Keratinocyte (primary cell): ENCODE results near the gene MED19. TPM values are rescaled to one million over a fixed set of nuclear protein-coding genes. Genes with fewer than 3 reads are reported as not detected.

Experiments
- DNase-seq: peaks from one replicate; pipeline ENCODE4 v3.0.0-alpha.2; 2011; ENCODE audit warnings: low read depth, missing footprints, low spot score
- FAIRE-seq: peaks from 2 replicates; lab custom pipeline; 2011; peaks lifted over from hg19 to GRCh38; lab: Jason Lieb, UNC
- H2AFZ ChIP-seq: 2 replicates; pipeline ENCODE4 v1.6.0; 2012; ENCODE audit warnings: low read length, control low read depth, inconsistent platforms; ENCODE audit not compliant: control insufficient read depth
- H3K27ac ChIP-seq: 2 replicates; pipeline ENCODE4 v1.5.1; 2011; ENCODE audit warnings: low read length; ENCODE audit not compliant: control insufficient read depth, insufficient read depth
- H3K27me3 ChIP-seq: 3 replicates; pipeline ENCODE4 v1.6.0; 2011; ENCODE audit warnings: low read length; ENCODE audit not compliant: control insufficient read depth, insufficient read depth; ENCODE audit errors: extremely low read depth
- H3K36me3 ChIP-seq, 2 experiments: 2 replicates in 1 of 2; 3 replicates in 1 of 2; pipeline ENCODE4 v1.5.1; 2011; ENCODE audit warnings: low read length in 2 of 2, mild to moderate bottlenecking in 1 of 2; ENCODE audit not compliant: control insufficient read depth in 2 of 2, insufficient read depth in 2 of 2; ENCODE audit errors: extremely low read depth in 1 of 2
- H3K4me1 ChIP-seq: 3 replicates; pipeline ENCODE4 v1.5.1; 2011; ENCODE audit warnings: low read length; ENCODE audit not compliant: control insufficient read depth, insufficient read depth; ENCODE audit errors: extremely low read depth
- H3K4me2 ChIP-seq: 3 replicates; pipeline ENCODE4 v1.6.0; 2011; ENCODE audit warnings: low read depth, low read length; ENCODE audit not compliant: control insufficient read depth, insufficient read depth; ENCODE audit errors: extremely low read depth
- H3K4me3 ChIP-seq, 3 experiments: fragments of 200-600 bp in 1 of 3; sonication (generic) in 1 of 3; 2 replicates in 2 of 3; 3 replicates in 1 of 3; pipeline ENCODE4 v1.5.1; 2011 to 2016; ENCODE audit warnings: low read length in 3 of 3, mild to moderate bottlenecking in 3 of 3, control low read depth in 2 of 3, inconsistent platforms in 1 of 3, low read depth in 1 of 3, mixed read lengths in 1 of 3, mixed run types in 1 of 3, moderate library complexity in 1 of 3; ENCODE audit not compliant: control insufficient read depth in 2 of 3, insufficient read depth in 2 of 3; ENCODE audit errors: extremely low read depth in 1 of 3
- H3K79me2 ChIP-seq: 2 replicates; pipeline ENCODE4 v1.6.0; 2012; ENCODE audit warnings: low read length; ENCODE audit not compliant: control insufficient read depth, insufficient read depth
- H3K9ac ChIP-seq: 3 replicates; pipeline ENCODE4 v1.6.0; 2011; ENCODE audit warnings: low read length; ENCODE audit not compliant: control insufficient read depth, insufficient read depth; ENCODE audit errors: extremely low read depth
- H3K9me1 ChIP-seq: 3 replicates; pipeline ENCODE4 v1.6.0; 2011; ENCODE audit warnings: low read length; ENCODE audit not compliant: control insufficient read depth, insufficient read depth; ENCODE audit errors: extremely low read depth
- H3K9me3 ChIP-seq: 2 replicates; pipeline ENCODE4 v1.5.1; 2012; ENCODE audit warnings: low read depth, low read length; ENCODE audit not compliant: control insufficient read depth
- H4K20me1 ChIP-seq: 3 replicates; pipeline ENCODE4 v1.6.0; 2011; ENCODE audit warnings: low read length; ENCODE audit not compliant: control insufficient read depth, insufficient read depth; ENCODE audit errors: extremely low read depth
- EZH2 ChIP-seq: IDR thresholded peaks from one replicate; pipeline ENCODE4 v1.6.1; 2012; ENCODE audit warnings: inconsistent platforms, mild to moderate bottlenecking, low read length, moderate library complexity
- dilution Hi-C: fragments of 300-500 bp; cut with MboI; formaldehyde crosslinking; loops from one replicate; pipeline ENCODE4 v1.7.0; 2020; ENCODE audit warnings: low sequenced_read_pairs; ENCODE audit not compliant: extremely low pct_ligation_motif_present
- polyA plus RNA-seq, 5 experiments: library from polyadenylated mRNA; depleted of rRNA in 3 of 5; stranded (reverse) in 3 of 5; stranded (forward) in 1 of 5; unstranded in 1 of 5; fragments of >200 nt; gene quantifications; 1 replicate in 1 of 5; 2 replicates in 3 of 5; 3 replicates in 1 of 5; pipeline versions ENCODE4 v1.2.1 to v1.2.3, GENCODE V29; 2011 to 2012; ENCODE audit warnings: missing spikeins in 2 of 5, low read depth in 1 of 5, low replicate concordance in 1 of 5
- TF ChIP-seq, protein P1 (sequence below), 3 experiments: IDR thresholded peaks in 1 of 3; conservative IDR thresholded peaks in 1 of 3; optimal IDR thresholded peaks in 1 of 3; 2 replicates in 2 of 3; 3 replicates in 1 of 3; pipeline versions ENCODE3 to v1.5.1; 2011; ENCODE audit warnings: low read length in 3 of 3, mild to moderate bottlenecking in 3 of 3, moderate library complexity in 2 of 3, control low read depth in 1 of 3, inconsistent platforms in 1 of 3; ENCODE audit not compliant: insufficient read depth in 2 of 3; ENCODE audit errors: extremely low read depth in 1 of 3

Gene MED19
- polyA plus RNA-seq, 1 donor (not counting 4 experiments of a cell fraction or from before 2014, with no cell fraction given): 19.3 TPM

DNA sequence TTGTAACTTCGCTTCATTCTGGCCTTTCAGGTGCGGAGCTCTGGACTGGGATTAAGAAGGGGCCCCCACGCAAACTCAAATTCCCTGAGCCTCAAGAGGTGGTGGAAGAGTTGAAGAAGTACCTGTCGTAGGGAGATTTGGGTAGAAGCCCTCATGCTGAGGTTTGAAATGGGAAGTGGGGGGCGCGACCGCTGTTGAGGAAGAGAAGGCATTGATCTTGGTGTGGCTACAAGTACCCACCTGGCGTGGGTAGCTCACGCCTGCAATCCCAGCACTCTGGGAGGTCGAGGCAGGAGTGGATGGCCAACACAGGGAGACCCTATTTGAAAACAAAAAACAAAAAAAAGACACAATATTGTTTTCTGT is 30.1 kb upstream of the MED19 start:
- dilution Hi-C loops: no loop called here
- peak overlapping the region; percentile 71 to 97 (median 80) for H3K4me3 ChIP-seq
- peak overlapping the region; percentile 96 for H3K9ac ChIP-seq
- no peak for TF ChIP-seq EZH2
- TF ChIP-seq, protein P1, sequence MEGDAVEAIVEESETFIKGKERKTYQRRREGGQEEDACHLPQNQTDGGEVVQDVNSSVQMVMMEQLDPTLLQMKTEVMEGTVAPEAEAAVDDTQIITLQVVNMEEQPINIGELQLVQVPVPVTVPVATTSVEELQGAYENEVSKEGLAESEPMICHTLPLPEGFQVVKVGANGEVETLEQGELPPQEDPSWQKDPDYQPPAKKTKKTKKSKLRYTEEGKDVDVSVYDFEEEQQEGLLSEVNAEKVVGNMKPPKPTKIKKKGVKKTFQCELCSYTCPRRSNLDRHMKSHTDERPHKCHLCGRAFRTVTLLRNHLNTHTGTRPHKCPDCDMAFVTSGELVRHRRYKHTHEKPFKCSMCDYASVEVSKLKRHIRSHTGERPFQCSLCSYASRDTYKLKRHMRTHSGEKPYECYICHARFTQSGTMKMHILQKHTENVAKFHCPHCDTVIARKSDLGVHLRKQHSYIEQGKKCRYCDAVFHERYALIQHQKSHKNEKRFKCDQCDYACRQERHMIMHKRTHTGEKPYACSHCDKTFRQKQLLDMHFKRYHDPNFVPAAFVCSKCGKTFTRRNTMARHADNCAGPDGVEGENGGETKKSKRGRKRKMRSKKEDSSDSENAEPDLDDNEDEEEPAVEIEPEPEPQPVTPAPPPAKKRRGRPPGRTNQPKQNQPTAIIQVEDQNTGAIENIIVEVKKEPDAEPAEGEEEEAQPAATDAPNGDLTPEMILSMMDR (optimal IDR thresholded peaks at IDR 0.05 in 1 of 3, IDR thresholded peaks at IDR 0.05 in 1 of 3, conservative IDR thresholded peaks at IDR 0.05 in 1 of 3; ENCODE audit: extremely low read depth in 1 of 3, insufficient read depth in 2 of 3, low read length in 3 of 3): no peak
- no peaks in the 10 kb centered on the region for H4K20me1 ChIP-seq
- no peaks in the 10 kb centered on the region for H3K9me1 ChIP-seq
- peak overlapping the region; percentile 77 for H2AFZ ChIP-seq
- H3K27ac ChIP-seq: peak overlapping the region; percentile 90
- peaks cover 16 to 21% of the 10 kb centered on the region in 2 experiments for H3K36me3 ChIP-seq
- peaks cover 8% of the 10 kb centered on the region for H3K4me1 ChIP-seq
- H3K4me2 ChIP-seq: peak overlapping the region; percentile 89
- no peaks in the 10 kb centered on the region for H3K9me3 ChIP-seq
- no peak for FAIRE-seq
- DNase-seq: no peak
- no peaks in the 10 kb centered on the region for H3K27me3 ChIP-seq
- peaks cover 16% of the 10 kb centered on the region for H3K79me2 ChIP-seq

DNA sequence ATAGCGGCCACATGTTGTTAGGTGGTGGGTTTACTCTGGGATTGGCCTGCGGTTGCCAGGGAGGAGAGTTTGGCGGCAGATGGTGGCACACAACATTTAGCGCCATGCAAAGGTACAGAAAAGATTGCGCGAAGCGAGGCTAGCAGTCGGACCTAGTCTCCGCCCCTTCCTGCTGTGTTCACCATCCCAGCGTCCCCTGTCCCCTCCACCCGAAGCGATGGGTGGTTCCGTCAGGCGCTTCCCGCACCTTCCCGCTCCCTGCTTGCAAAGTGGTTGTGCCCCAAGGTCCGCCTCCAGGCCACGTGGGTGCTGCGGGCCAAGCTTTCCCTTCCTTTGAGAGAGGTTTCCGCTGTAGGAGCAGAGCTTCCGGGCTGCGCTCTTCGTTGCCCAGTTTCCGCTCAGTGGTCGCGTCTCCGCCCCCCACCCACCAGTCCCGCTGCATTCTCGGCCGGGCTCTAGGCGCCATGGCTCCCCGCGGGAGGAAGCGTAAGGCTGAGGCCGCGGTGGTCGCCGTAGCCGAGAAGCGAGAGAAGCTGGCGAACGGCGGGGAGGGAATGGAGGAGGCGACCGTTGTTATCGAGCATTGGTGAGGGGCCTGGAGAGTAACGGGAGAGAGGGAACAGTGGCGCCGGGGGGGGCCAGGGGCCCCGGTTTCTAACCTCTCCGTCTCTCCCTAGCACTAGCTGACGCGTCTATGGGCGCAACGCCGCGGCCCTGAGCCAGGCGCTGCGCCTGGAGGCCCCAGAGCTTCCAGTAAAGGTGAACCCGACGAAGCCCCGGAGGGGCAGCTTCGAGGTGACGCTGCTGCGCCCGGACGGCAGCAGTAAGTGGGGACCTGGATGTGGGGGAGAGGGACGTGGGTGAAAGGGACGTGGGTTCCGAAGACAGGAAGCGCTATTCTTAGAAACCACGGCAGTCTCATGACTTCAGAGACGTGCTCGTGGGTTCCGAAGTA is 29.4 kb upstream of the MED19 start, which contains the start of gene SELENOH:
Gene SELENOH (plus strand): TSS at position 360 of the 955 bp plus-strand sequence. CDS start 105 bp downstream, at position 465.
- H3K4me3 ChIP-seq: peak within 1 kb of the TSS; percentile 71 to 97 (median 80)
- H3K4me2 ChIP-seq: peak within 1 kb of the TSS; percentile 89
- DNase-seq: peak; percentile 74
- H3K27me3 ChIP-seq: no peaks in the 10 kb centered on the region
- no peaks in the 10 kb centered on the region for H4K20me1 ChIP-seq
- peak within 1 kb of the TSS; percentile 77 for H2AFZ ChIP-seq
- H3K9ac ChIP-seq: peak within 1 kb of the TSS; percentile 96
- peak within 1 kb of the TSS; percentile 90 for H3K27ac ChIP-seq
- peaks cover 16% of the 10 kb centered on the region for H3K79me2 ChIP-seq
- H3K4me1 ChIP-seq: peaks cover 8% of the 10 kb centered on the region
- no peaks in the 10 kb centered on the region for H3K9me1 ChIP-seq
- dilution Hi-C loops: no loop called here
- H3K36me3 ChIP-seq: peaks cover 16 to 21% of the 10 kb centered on the region in 2 experiments
- TF ChIP-seq EZH2: no peak
- TF ChIP-seq, protein P1 (optimal IDR thresholded peaks at IDR 0.05 in 1 of 3, IDR thresholded peaks at IDR 0.05 in 1 of 3, conservative IDR thresholded peaks at IDR 0.05 in 1 of 3; ENCODE audit: extremely low read depth in 1 of 3, insufficient read depth in 2 of 3, low read length in 3 of 3): no peak
- peak; percentile 13 for FAIRE-seq
- H3K9me3 ChIP-seq: no peaks in the 10 kb centered on the region
